Suppressor macrophage (primary cell): ENCODE results near the gene CPPED1.
"Not testable (repeated sequence)": the region's sequence is repeated elsewhere in the genome, so short reads cannot be mapped to it uniquely, and the experiment has no call there.

Experiments
- DNase-seq, 4 experiments: peaks; one replicate each; pipeline ENCODE4 v3.0.0-alpha.2; 2020 to 2022
- total RNA-seq, 17 experiments: gene quantifications; one replicate each; lab custom pipeline; 2026; ENCODE audit warnings: mixed read lengths in 6 of 17, inconsistent platforms in 3 of 17; lab: John Stamatoyannopoulos, UW

Gene CPPED1, protein sequence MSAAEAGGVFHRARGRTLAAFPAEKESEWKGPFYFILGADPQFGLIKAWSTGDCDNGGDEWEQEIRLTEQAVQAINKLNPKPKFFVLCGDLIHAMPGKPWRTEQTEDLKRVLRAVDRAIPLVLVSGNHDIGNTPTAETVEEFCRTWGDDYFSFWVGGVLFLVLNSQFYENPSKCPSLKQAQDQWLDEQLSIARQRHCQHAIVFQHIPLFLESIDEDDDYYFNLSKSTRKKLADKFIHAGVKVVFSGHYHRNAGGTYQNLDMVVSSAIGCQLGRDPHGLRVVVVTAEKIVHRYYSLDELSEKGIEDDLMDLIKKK
- total RNA-seq: 41.2 to 147 (median 103) reads per million in 17 experiments

DNA sequence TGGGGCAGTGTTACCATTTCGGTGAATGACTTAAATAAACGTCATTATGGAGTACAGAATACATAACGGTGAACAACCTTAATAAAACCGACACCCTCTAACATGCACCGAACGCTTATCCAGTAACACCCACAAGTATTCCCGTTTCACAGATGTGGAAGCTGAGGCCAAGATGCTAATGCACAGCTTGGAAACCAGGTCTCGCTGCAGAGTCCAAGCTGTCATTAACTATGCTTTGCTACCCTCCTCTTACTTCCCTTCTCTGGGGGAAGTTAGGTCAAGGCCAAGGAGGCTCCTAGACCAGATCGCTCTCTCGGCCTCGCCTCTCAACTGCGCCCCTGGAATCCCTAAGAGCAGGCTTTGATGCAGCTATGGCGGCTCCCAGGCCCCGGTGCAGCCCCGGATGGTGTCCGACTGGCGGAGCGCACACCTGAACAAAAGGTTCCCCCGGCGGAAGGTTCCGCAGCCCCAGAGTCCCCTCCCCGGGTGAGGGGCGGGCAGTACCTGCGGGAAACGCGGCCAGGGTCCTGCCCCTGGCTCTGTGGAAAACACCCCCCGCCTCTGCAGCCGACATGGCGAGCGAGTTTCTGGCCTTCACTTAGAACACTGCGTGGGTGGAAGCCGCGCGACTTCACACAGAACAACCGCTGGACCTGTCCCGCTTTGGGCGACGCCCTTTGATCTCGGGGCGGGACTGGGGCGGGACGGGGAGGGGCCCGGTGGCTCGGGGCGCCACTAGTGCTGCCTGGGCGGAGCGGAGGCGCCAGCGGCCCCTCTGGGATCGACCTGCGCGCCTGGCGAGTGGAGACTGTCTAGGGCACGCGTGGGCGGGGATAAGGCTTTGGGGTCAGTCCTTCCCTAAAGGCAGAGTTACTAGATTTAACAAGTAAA is at the start of gene CPPED1:
CPPED1 (minus strand) TSS at position 685 of the 891 bp plus-strand sequence; CDS start at position 574, 111 bp downstream.
- DNase-seq: peak; percentile 98 to 100 (median 98)

DNA sequence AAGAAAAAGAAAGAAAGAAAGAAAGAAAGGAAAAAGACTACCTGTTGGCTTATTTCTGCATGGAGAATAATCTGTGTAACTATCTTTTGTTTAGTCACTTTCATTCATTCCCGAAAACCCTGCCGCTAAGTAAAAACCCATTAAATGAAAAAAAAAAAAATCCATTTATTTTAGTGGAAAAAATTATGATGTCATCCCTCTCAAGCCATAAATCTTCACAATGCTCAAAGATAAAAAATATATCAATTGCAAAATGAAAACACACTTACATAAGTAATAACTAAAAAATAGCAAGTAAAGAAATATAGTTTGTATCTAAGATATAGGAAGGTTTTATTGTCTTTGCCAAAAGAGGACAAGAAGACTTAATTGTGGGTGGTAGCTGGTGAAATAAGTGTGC is 46.5 kb upstream of the CPPED1 start:
- no peak for DNase-seq

DNA sequence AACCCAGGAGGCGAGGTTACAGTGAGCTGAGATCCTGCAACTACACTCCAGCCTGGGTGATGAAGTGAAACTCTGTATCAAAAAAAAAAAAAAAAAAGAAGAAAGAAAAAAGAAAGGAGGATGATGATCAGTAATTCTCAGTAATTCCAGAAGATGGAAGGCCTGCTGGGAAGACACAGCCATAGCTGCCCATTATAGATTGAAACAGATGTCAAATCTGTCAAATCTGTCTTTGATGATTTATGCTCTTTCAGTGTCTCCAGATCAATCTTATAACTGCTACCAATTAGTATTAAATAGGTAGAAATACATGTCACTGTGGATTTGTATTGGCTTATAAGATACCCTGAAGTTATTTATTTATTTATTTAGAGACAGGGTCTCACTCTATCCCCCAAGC is 42.9 kb upstream of the CPPED1 start:
- no peak for DNase-seq

DNA sequence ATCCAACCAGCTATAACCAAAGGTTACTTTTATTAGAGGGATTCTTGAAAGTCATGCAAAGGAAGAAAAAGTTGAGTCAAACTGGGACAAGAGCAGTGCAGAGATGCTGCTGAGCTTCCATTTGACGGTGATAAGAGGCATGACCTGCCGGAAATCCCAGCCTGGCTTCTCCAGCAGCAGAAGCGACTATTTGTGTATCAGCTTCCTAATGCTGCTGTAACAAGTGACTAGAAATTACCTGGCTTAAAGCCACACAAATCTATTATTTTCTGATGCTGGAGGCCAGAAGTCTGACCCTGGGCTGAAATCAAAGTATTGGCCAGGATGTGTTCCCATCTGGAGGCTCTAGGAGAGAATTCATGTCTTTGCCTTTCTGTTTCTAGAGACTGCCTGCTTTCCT is 41.6 kb upstream of the CPPED1 start:
- no peak for DNase-seq

DNA sequence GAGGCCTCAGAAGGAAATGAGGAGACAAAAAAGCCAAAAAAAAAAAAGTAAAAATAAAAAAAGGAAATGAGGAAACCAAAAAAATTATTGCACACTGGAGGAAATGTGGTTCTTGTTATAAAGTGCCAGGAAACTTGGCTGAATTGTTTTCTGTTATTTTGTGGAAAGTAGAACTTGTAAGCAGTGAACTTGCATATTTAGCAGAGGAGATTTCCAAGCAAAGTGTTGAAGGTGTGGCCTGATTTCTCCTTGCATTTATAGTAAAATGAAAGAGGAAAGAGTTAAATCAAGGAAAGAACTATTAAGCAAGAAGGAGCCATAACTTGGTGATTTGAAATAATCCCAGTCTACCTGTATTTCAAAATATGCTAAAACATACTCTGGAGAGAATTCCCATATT is 34.1 kb upstream of the CPPED1 start:
- peak in 2 of 4 experiments; percentile 43 to 44 for DNase-seq

DNA sequence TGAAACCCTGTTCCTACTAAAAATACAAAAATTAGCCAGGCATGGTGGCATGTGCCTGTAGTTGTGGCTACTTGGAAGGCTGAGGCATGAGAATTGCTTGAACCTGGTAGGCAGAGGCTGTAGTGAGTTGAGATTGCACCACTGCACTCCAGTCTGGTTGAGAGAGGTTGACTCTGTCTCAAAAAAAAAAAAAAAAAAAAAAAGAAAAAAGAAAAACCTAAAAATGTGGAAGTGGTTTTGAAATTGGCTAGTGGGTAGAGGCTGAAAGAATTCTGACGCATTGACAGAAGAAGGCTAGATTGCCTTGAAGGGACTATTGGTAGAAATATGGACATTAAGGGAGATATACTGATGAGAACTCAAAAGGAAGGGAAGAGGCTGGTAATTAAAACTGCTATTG is 33.6 kb upstream of the CPPED1 start:
- DNase-seq: peak in 3 of 4 experiments; percentile 56 to 75 (median 74)

DNA sequence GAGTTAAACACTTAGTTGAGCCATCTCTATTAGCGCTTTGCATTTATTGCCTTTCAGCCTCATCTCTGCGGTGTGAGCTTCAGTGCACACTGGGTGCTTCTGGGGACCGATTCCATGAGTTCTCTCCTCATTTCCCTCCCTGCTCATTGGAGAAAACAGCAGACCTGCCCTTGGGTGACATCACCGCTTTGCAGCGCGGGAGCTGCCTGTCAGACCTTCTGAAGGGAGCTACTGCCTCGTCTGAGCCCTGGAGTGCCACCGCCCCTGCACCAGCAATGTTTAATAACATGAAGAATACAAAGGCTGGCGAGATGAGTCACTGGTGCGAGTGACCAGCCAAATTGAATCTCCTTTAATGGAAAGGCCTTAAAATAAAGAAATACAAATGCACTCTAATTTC is 30.2 kb upstream of the CPPED1 start:
- no peak for DNase-seq

DNA sequence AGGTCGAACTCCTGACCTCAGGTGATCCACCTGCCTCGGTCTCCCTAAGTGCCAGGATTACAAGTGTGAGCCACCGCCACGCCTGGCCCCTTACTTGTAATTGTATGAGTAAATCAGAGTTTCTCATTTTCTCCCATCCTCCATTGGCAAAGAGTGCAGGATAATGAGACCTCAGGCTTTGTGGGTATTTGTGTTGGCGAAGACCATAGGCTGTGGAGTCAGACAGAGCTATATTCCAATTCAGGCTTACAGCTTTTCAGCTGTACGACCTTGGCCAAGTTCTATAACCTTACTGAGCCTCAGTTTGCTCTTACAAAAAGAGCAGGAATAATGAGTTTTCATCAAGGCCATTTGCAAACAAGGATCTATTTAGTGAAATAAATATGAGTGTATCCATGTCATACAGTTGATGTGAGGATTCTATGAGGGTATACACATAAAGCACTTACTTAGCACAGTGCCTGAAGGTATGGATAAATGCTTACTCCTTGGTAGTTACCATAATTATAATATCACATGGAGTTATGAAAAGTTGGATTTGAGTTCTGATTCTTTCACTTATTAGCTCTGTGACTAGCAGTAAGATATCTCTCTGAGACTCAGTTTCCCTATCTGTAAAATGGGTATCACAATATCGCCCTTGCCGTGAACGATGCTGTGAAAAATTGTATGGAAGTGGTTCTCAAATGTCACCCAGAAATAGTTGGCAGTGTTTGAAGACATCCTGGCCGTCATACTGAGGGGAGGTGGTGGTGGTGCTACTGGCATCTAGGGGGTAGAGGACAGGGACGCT is 25.6 kb upstream of the CPPED1 start:
- DNase-seq: no peak

DNA sequence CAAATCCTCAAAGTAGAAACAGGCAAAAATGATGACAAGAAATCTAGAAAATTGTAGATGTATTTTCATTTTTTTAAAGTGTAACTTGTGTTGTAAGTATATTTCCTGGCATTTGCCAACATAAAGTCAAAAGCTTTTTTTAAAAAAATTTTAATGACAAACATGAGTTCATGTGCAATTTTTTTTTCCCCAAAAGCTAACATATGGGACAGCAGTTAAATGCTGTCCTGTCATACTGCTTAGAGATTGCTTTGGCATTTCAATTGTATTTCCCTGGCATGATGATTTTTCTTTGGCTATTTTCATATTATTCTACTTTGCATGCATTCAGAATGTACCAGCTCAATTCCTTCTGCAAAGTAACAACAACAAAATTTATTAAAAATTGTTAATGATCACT is 24.5 kb upstream of the CPPED1 start:
- DNase-seq: no peak

DNA sequence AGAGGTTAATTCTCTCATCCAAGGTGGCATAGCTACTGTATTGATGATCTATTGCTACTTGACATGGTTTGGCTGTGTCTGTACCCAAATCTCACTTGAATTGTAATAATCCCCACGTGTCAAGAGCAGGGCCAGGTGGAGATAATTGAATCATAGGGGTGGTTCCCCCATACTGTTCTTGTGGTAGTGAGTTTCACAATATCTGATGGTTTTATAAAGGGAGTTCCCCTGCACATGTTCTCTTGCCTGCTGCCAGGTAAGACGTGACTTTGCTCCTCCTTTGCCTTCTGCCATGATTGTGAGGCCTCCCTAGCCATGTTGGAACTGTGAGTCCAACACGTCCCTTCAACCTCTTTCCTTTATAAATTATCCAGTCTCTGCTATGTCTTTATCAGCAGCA is 22.9 kb upstream of the CPPED1 start:
- no peak for DNase-seq

DNA sequence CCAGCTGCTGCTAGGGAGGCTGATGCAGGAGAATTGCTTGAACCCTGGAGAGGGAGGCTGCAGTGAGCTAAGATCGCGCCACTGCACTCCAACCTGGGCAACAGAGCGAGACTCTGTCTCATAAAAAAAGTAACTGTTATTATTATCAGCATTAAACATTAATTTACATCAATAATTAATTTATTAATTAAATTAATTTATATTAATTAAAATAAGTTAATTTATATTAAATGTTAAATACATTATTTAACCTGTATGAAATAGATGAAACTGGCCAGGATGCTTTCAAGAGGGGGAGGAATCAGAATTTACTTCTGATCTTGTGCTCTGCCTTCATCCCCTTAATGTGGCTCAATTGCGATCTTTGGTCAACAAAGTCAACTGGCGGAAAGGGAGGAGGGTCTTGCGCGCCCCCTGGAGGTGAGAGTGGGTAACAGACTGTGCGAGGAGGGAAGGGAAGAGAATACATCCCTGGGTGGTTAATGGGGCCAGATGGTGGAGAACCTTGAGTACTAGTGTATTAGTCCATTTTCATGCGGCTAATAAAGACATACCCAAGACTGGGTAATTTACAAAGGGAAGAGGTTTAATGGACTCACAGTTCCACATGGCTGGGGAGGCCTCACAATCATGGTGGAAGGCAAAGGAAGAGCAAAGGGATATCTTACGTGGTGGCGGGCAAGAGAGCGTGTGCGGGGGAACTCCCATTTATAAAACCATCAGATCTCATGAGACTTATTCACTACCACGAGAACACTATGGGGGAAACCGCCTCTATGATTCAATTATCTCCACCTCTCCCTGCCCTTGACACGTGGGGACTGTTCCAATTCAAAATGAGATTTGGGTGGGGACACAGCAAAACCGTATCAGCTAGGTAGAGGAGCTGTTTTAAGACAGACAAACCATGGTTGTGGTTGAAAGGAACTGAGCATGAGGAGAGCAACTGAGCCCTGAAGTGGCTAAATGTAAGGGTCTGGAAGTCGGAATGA is 15.7 kb upstream of the CPPED1 start:
- peak; percentile 79 to 86 (median 84) for DNase-seq

DNA sequence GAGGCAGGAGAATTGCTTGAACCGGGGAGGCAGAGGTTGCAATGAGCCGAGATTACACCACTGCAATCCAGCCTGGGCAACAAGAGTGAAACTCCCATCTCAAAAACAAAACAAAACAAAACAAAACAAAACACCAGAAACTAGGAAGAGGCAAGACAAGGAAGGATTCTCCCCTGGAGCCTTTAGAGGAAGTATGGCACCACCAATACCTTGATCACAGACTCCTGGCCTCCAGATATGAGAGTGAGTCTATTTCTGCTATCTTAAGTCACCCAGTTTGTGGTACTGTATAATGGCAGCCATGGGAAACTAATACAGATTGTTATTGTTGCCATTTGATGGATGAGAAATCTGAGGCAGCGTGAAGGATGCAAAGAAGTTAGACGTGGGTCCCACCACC is 14.6 kb upstream of the CPPED1 start:
- peak in 2 of 4 experiments; percentile 18 to 42 for DNase-seq

DNA sequence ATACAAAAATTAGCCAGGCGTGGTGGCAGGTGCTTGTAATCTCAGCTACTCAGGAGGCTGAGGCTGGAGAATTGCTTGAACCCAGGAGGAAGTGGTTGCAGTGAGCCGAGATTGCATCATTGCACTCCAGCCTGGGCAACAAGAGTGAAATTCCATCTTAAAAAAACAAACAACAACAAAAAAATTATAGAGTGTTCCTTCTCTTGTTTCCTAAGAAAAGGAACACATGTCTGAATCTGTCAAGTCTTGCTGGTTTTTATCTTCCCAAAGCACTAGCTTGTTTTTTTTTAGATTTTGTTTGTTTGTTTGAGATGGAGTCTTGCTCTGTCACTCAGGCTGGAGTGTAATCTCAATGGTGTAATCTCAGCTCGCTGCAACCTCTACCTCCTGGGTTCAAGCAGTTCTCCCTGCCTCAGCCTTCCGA is 13.1 kb upstream of the CPPED1 start:
- DNase-seq: peak in 3 of 4 experiments; percentile 43 to 56 (median 51)

DNA sequence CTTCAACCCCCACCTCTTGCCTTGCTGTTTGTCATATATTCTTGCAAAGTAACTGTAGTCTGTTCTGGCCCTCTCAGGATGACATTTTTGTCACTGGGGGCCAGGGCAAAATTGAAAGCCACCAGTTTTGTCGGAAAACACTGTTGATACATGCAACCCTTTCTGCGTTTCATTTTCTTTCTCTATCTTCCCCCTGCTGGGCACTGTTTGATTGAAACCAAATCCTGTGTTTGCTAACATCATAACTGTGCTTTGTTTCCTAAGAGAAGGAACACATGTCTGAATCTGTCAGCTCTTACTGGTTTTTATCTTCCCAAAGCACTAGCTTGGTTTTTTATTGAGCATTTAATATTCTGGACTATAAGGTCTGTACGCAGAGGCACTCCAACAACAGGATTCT is 11.7 kb upstream of the CPPED1 start:
- DNase-seq: peak in 3 of 4 experiments; percentile 30 to 58 (median 42)

DNA sequence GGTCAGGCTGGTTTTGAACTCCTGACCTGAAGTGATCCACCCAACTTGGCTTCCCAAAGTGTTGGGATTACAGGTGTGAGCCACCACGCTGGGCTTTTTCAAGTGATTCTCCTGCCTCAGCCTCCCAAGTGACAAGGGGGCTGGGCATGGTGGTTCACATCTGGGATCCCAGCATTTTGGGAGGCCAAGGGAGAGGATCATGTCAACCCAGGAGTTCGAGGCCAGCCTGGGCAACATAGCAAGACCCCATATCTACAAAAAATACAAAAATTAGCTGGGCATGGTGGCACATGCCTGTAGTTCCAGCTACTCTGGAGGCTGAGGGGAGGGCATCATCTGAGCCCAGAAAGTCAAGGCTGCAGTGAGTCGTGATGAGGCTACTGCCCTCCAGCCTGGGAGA is 10.0 kb upstream of the CPPED1 start:
- not testable (repeated sequence) for DNase-seq

DNA sequence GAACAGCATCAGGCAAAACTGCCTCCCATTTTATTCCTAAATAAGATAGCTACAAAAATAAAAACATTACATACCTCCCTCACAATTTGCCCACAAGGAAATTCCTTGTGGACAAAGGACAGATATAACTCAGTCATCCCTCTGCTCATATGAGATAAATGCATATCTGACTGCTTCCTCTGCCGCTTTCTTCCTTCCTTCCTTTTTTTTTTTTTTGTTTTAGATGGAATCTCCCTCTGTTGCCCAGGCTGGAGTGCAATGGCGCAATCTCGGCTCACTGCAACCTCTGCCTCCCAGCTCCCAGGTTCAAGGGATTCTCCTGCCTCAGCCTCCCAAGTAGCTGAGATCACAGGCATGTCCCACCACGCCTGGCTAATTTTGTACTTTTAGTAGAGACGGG is 9.6 kb upstream of the CPPED1 start:
- not testable (repeated sequence) for DNase-seq

DNA sequence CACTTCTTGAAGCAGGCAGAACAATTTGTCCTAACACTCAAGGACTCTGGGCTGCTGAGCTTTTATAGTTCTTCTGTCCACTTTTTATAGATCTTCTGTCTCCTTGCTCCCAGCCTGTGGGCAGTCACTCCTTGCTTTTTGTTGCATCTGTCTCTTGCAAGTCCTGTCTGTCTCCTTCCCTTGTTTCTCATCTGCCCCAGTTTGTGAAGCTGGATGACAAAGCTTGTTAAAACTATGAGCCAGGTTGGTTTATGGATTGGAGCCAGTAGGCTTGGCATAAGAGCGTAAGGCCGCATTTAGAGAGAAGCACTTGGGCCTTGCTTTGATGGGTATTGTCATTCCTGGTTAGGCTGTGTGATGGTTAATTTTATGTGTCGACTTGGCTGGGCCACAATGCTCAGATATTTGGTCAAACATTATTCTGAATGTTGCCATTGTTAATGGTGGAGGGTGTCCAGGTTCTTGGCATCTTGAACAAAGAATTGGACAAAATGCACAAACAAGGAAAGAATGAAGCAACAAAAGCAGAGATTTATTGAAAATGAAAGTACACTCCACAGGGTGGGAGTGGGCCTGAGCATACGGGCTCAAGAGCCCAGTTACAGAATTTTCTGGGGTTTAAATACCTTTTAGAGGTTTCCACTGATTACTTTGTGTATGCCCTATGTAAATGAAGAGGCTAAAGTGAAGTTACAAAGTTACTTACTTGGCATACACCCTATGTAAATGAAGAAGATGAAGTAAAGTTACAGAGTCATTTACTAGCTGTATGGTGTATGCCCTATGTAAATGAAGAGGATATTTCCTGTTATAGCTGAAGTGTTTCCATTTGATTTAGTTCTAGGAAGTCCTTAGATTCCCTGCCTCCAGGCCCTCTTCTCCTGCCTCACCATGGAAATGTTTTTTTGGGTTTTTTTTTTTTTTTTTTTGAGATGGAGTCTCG is 8.0 kb upstream of the CPPED1 start:
- no peak for DNase-seq

DNA sequence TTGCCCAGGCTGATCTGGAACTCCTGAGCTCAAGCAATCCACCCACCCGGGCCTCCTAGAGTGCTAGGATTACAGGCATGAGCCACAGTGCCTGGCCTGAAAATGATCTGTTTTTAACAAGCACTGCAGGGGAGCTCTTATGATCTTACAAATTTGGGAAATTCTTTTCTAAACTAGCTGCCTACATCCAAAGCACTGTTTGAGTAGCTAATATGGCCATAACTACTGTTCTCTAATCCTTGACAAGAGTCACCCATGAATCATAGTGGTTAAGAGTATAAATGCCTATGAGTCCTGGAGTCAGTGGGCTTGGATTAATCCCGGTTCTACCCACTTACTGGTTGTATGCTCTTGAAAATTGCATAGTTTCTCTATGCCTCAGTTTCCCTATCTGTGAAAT is 1.4 kb upstream of the CPPED1 start:
- DNase-seq: no peak

DNA sequence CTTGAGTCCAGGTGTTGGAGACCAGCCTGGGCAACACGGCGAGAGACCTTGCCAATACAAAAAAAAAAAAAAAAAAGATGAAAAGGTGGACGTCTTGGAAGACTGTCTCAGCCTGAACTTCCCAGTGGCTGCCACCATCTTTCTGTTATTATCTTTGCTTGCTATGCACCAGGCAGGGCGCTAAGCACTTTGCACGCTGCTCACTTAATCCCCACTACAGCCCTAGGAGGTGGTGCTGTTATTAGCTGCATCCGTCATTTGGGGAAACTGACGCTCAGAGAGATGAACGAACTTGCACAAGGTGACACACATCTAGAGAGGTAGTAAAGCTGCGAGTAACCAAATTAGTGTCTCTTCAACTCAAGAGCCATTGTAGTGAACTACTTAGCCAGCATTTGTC is 708 bp upstream of the CPPED1 start:
- DNase-seq: no peak

DNA sequence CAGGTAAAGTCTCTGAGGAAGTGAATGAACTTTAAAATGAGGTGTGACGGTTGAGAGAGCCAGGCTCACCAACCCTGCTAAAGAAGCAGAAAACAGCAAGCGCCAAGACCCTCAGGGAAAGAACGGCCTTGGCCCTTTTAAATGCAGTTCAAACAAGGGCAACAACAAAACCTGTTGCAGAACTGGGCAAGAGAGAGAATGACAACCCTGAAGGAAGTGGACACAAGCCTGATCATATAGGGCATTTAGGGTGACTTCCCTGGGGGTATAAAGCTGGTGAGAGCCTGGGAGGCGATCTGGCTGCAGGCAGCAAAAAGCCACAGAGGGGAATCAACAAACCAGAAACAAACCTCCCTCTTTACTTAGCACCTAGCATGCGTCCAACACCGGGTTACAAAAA is 1.0 kb downstream of the CPPED1 start:
- peak; percentile 23 to 59 (median 50) for DNase-seq
